ENCODE results near the gene MAPK8IP2. TPM values are rescaled to one million over a fixed set of nuclear protein-coding genes. Genes with fewer than 3 reads are reported as not detected.

The MAPK8IP2 gene
- total and polyA plus RNA-seq, 2 of the 13 experiments (the other 11 are each of a cell fraction or from before 2014, with no cell fraction given) = 1.3 to 2.6 TPM

DNA sequence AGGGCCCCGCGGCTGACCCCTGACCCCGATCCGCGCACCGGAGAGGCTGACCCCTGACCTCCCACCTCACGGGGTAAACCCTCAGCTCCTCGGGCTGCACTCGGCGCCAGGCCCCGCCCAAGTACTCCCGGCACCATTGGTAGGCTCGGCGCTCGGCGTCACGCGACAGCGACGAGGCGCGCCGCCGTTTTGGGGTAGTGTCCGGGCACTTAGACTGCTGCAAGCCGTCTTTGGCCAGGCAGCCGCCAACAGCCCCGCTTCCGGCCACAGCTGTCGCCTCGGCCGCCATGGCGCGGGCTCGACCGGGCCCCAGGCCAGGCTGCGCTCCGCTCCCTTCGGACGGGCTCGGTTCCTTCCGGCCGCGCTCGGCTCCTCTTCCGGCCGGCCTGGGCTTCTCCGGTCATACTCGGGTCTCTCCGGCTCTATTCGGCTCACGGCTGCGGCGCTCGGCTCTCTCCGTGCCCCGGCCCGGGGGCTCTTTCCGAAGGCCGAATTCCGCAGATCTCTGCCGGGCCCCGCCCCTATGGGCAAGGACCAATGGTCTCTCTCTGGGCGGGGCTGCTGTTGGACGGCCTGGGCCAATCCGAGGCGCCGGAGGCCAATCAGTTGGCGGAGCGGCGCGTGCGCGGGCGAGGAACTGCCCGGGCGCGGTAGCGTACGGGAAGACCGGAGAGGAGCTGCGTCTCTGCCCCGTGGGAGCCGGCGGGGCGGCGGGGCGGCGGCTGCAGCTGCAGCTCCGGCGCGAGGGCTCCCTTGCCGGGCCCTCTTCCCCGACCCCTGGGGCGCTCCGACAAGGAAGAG is 17.9 kb upstream of the MAPK8IP2 start, which contains the start of gene CHKB (continued):
- TF ChIP-seq BCL3 (CRISPR knock-in tag; IDR thresholded peaks at IDR 0.05) (peak; percentile 71; the same call in 1 of the 2 replicates), DNMT3B (CRISPR knock-in tag; conservative IDR thresholded peaks at IDR 0.05) (no peak), ARID2 (CRISPR knock-in tag; IDR thresholded peaks at IDR 0.05; ENCODE audit: borderline replicate concordance) (no peak), E2F1 (CRISPR knock-in tag; IDR thresholded peaks at IDR 0.05) (peak; percentile 56; the same call in 1 of the 2 replicates), CBX1 (IDR thresholded peaks at IDR 0.05; ENCODE audit: low read depth) (no peak), FOXC1 (CRISPR knock-in tag; IDR thresholded peaks at IDR 0.05; ENCODE audit: borderline replicate concordance) (peak; percentile 53), HNF1A (IDR thresholded peaks at IDR 0.05; ENCODE audit: low read depth) (no peak), HNF1A (CRISPR knock-in tag; IDR thresholded peaks at IDR 0.05; ENCODE audit: borderline replicate concordance) (0 out of 2 replicates have a peak, but pooled peaks have one; percentile 33), DMAP1 (CRISPR knock-in tag; IDR thresholded peaks at IDR 0.05) (peak; percentile 75; the same call in 1 of the 2 replicates), E2F2 (CRISPR knock-in tag; IDR thresholded peaks at IDR 0.05; ENCODE audit: borderline replicate concordance) (peak; percentile 69; the same call in 1 of the 2 replicates), ZNF530 (CRISPR knock-in tag; IDR thresholded peaks at IDR 0.05; ENCODE audit: low read depth) (no peak), ZNF574 (CRISPR knock-in tag; IDR thresholded peaks at IDR 0.05) (peak; percentile 52), FOXM1 (CRISPR knock-in tag; IDR thresholded peaks at IDR 0.05) (no peak), ZNF652 (CRISPR knock-in tag; IDR thresholded peaks at IDR 0.05; ENCODE audit: borderline replicate concordance, low read depth) (no peak), ELK4 (CRISPR knock-in tag; IDR thresholded peaks at IDR 0.05; ENCODE audit: borderline replicate concordance) (peak; percentile 88; the same call in 1 of the 2 replicates)
